HL-60/S4 (cell line): ENCODE data around the gene NME3.

Experiments
- in situ Hi-C: fragments of 300-500 bp; cut with MboI; formaldehyde crosslinking; loops from 2 replicates; pipeline ENCODE4 v1.14.3; 2022; ENCODE audit warnings: low sequenced_read_pairs

The NME3 gene

GRCh38 chr16:1770328-1771187 lies 785 bp downstream of the NME3 start:
- in situ Hi-C loops, result no loop called here

GRCh38 chr16:1769402-1770300 lies 1.7 kb downstream of the NME3 start:
- in situ Hi-C loops, result no loop called here

GRCh38 chr16:1768767-1769401 lies 2.5 kb downstream of the NME3 start:
- in situ Hi-C loops, result no loop called here

GRCh38 chr16:1768061-1768766 lies 3.1 kb downstream of the NME3 start:
- in situ Hi-C loops, result no loop called here

GRCh38 chr16:1767116-1767994 lies 4.0 kb downstream of the NME3 start:
- in situ Hi-C loops, result no loop called here

GRCh38 chr16:1766701-1767100 lies 4.6 kb downstream of the NME3 start:
- in situ Hi-C loops, result no loop called here

- in situ Hi-C loops, result no loop called here
These were observed 5.1 kb downstream of the NME3 start for GRCh38 chr16:1766231-1766630.

- in situ Hi-C loops, result no loop called here
These were observed 5.5 kb downstream of the NME3 start for GRCh38 chr16:1765826-1766225.

GRCh38 chr16:1764971-1765370 lies 6.4 kb downstream of the NME3 start:
- in situ Hi-C loops, result no loop called here

- in situ Hi-C loops, result no loop called here
These were observed 7.5 kb downstream of the NME3 start for GRCh38 chr16:1763521-1764511.

- in situ Hi-C loops, result no loop called here
These were observed 8.3 kb downstream of the NME3 start for GRCh38 chr16:1762879-1763520.

- in situ Hi-C loops, result no loop called here
These were observed 9.0 kb downstream of the NME3 start for GRCh38 chr16:1762196-1762878.

GRCh38 chr16:1761751-1762150 lies 9.6 kb downstream of the NME3 start:
- in situ Hi-C loops, result no loop called here

GRCh38 chr16:1760911-1761310 lies 10.4 kb downstream of the NME3 start:
- in situ Hi-C loops, result no loop called here

- in situ Hi-C loops, result no loop called here
These were observed 11.8 kb downstream of the NME3 start for GRCh38 chr16:1759511-1759910.

- in situ Hi-C loops, result no loop called here
These were observed 12.4 kb downstream of the NME3 start for GRCh38 chr16:1758923-1759322.

- in situ Hi-C loops, result no loop called here
These were observed 13.5 kb downstream of the NME3 start for GRCh38 chr16:1757714-1758461.
